ENCODE measurements around the gene DDIT3. TPM values are rescaled to one million over a fixed set of nuclear protein-coding genes. Genes with fewer than 3 reads are reported as not detected.

Gene DDIT3
- total and polyA plus RNA-seq, 2 of the 13 experiments (the other 11 are each of a cell fraction or from before 2014, with no cell fraction given) = 27.5 to 48.7 TPM

DNA sequence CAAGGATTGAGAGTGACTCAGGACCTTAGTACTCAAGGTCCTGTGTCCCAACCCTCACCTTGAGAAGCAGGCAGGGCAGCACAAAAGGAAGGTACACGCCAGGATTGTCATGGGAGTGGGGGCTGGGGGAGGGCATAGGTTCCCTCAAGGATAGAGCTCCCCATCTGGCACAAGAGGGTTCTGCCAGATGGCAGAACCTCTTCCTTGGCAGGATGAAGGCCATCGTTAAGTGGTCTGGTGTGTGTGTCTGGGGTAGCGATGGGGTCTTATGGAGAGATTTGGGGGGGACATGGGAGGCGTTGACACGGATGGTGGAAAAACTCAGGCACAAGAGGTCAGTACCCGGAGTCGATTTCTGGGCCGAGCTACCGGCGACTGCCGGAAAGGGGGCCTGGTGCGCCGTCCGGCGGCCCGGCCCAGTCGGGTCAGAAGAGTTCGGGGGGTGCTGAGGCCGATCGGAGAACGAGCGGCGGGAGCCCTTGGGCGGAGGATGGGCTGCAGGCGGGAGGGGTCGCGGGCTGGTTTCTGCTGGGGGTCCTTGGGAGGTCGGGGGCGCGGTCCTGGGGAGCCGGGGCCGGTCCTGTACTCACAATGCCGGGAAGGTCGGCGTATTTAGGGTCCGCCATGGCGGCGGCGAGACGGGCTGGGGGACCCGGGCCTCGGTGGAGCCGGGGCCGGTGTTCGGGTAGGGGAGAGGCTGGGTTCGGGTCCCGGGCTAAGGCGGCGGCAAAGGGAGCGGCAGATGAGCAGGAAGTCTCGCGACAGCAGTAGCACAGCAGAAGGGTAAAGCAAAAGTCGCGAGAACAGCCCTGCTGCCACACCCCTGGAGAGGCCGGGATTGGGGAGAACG, 26.3 kb upstream of the DDIT3 start, which contains the start of gene DCTN2 (continued):
- TF ChIP-seq, protein P1, sequence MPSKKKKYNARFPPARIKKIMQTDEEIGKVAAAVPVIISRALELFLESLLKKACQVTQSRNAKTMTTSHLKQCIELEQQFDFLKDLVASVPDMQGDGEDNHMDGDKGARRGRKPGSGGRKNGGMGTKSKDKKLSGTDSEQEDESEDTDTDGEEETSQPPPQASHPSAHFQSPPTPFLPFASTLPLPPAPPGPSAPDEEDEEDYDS (CRISPR knock-in tag; IDR thresholded peaks at IDR 0.05) = peak; percentile 77
- no peak for TF ChIP-seq SMC3 (IDR thresholded peaks at IDR 0.05; ENCODE audit: low read length)
- TF ChIP-seq PAF1 (CRISPR knock-in tag; IDR thresholded peaks at IDR 0.05) = no peak
- no peak for TF ChIP-seq SCMH1 (CRISPR knock-in tag; IDR thresholded peaks at IDR 0.05; ENCODE audit: borderline replicate concordance)
- TF ChIP-seq, protein P2, sequence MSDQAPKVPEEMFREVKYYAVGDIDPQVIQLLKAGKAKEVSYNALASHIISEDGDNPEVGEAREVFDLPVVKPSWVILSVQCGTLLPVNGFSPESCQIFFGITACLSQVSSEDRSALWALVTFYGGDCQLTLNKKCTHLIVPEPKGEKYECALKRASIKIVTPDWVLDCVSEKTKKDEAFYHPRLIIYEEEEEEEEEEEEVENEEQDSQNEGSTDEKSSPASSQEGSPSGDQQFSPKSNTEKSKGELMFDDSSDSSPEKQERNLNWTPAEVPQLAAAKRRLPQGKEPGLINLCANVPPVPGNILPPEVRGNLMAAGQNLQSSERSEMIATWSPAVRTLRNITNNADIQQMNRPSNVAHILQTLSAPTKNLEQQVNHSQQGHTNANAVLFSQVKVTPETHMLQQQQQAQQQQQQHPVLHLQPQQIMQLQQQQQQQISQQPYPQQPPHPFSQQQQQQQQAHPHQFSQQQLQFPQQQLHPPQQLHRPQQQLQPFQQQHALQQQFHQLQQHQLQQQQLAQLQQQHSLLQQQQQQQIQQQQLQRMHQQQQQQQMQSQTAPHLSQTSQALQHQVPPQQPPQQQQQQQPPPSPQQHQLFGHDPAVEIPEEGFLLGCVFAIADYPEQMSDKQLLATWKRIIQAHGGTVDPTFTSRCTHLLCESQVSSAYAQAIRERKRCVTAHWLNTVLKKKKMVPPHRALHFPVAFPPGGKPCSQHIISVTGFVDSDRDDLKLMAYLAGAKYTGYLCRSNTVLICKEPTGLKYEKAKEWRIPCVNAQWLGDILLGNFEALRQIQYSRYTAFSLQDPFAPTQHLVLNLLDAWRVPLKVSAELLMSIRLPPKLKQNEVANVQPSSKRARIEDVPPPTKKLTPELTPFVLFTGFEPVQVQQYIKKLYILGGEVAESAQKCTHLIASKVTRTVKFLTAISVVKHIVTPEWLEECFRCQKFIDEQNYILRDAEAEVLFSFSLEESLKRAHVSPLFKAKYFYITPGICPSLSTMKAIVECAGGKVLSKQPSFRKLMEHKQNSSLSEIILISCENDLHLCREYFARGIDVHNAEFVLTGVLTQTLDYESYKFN (CRISPR knock-in tag; conservative IDR thresholded peaks at IDR 0.05) = peak; percentile 27; the same call in 1 of the 2 replicates
- no peak for TF ChIP-seq ZNF775 (CRISPR knock-in tag; IDR thresholded peaks at IDR 0.05; ENCODE audit: borderline replicate concordance)
- TF ChIP-seq, protein P3, sequence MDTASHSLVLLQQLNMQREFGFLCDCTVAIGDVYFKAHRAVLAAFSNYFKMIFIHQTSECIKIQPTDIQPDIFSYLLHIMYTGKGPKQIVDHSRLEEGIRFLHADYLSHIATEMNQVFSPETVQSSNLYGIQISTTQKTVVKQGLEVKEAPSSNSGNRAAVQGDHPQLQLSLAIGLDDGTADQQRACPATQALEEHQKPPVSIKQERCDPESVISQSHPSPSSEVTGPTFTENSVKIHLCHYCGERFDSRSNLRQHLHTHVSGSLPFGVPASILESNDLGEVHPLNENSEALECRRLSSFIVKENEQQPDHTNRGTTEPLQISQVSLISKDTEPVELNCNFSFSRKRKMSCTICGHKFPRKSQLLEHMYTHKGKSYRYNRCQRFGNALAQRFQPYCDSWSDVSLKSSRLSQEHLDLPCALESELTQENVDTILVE (CRISPR knock-in tag; IDR thresholded peaks at IDR 0.05) = 0 out of 2 replicates have a peak, but pooled peaks have one; percentile 10
- TF ChIP-seq, protein P4, sequence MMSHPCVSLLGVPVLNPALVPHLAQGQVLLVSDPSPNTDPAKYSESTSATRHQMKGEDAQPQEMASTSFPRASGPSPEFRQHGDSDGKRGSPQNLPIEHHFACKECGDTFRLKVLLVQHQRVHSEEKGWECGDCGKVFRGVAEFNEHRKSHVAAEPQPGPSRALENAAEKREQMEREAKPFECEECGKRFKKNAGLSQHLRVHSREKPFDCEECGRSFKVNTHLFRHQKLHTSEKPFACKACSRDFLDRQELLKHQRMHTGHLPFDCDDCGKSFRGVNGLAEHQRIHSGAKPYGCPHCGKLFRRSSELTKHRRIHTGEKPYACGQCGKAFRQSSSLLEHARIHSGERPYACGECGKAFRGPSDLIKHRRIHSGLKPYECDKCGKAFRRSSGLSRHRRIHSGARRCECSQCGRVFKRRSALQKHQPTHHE (CRISPR knock-in tag; IDR thresholded peaks at IDR 0.05; ENCODE audit: borderline replicate concordance) = no peak
- TF ChIP-seq CC2D1A (CRISPR knock-in tag; IDR thresholded peaks at IDR 0.05) = no peak
- no peak for TF ChIP-seq TEAD2 (CRISPR knock-in tag; IDR thresholded peaks at IDR 0.05)
- peak; percentile 87 for TF ChIP-seq KLF12 (CRISPR knock-in tag; IDR thresholded peaks at IDR 0.05; ENCODE audit: borderline replicate concordance)
- TF ChIP-seq ZNF749 (CRISPR knock-in tag; IDR thresholded peaks at IDR 0.05; ENCODE audit: borderline replicate concordance) = peak; percentile 43; the same call in 1 of the 2 replicates
- TF ChIP-seq RXRA (CRISPR knock-in tag; IDR thresholded peaks at IDR 0.05) = no peak; the same call in 1 of the 2 replicates
- no peak for TF ChIP-seq SUZ12 (IDR thresholded peaks at IDR 0.05; ENCODE audit: low read depth, low read length)
- TF ChIP-seq ZNF7 (CRISPR knock-in tag; IDR thresholded peaks at IDR 0.05) = no peak
- TF ChIP-seq ZNF296 (CRISPR knock-in tag; conservative IDR thresholded peaks at IDR 0.05) = no peak
- TF ChIP-seq HNRNPK (IDR thresholded peaks at IDR 0.05; ENCODE audit: low read depth, low read length, poor library complexity, severe bottlenecking) = peak; percentile 42
- TF ChIP-seq ZMAT3 (CRISPR knock-in tag; conservative IDR thresholded peaks at IDR 0.05) = no peak
- TF ChIP-seq ZFY (CRISPR knock-in tag; IDR thresholded peaks at IDR 0.05) = peak; percentile 64; the same call in 1 of the 2 replicates
- TF ChIP-seq ZNF292 (CRISPR knock-in tag; IDR thresholded peaks at IDR 0.05; ENCODE audit: borderline replicate concordance, low read depth) = no peak

Data from HepG2 (cell line).